ENCODE measurements around the gene IGF1R. TPM values are rescaled to one million over a fixed set of nuclear protein-coding genes. Genes with fewer than 3 reads are reported as not detected.

IGF1R gene
- total RNA-seq, 4 donors from 2014 or later, result 49.4 to 239 (median 109) TPM

GRCh38 chr15:98648654-98649471 is 524 bp downstream of the IGF1R start:
- peak overlapping the region; percentile 62 to 90 (median 80) for H3K4me3 ChIP-seq
- TF ChIP-seq EP300 (IDR thresholded peaks at IDR 0.05; ENCODE audit: low read depth) (no peak), POLR2AphosphoS5 (IDR thresholded peaks at IDR 0.05) (peak in 1 of 3 donors; percentile 7)
- WGBS, 2 donors (ENCODE audit: low coverage in 1 of 2), result 1% methylated on average over 73 of the region's 121 CpGs; no CpG with 5 or more reads in 1 of the 2 donors
- H3K9me3 ChIP-seq, result no peaks in the 10 kb centered on the region
- DNase-seq, result peak; percentile 49
- H3K27ac ChIP-seq, result peak overlapping the region; percentile 95 to 98 (median 96)
- in situ Hi-C loops (cut with MboI; ENCODE audit: low pct_ligation_motif_present in 1 of 4, low pct_unique_long_range_greater_than_20kb in 1 of 4, low sequenced_read_pairs in 3 of 4), result loop anchor here in 2 of 4 donors (10.0 to 25.0 kb wide), 2 partner anchors 134 to 413 kb away; no protein-coding TSS in a partner anchor
- peaks cover 7 to 36% (median 12%) of the 10 kb centered on the region in 4 donors for H3K4me1 ChIP-seq
- H3K27me3 ChIP-seq, result peaks cover 15% of the 10 kb centered on the region
- intact Hi-C loops (cut with DNase I; ENCODE audit: low total_unique reads), result loop anchor here (10.0 kb wide), 2 partner anchors 84 to 406 kb away; no protein-coding TSS in a partner anchor
- no peaks in the 10 kb centered on the region for H3K36me3 ChIP-seq

- DNase-seq, result peak; percentile 52
- Histone ChIP-seq H3K4me3 (peak overlapping the region; percentile 62 to 90 (median 80)), H3K9me3 (no peaks in the 10 kb centered on the region), H3K27ac (peak overlapping the region; percentile 95 to 98 (median 96)), H3K27me3 (peaks cover 14% of the 10 kb centered on the region), H3K36me3 (no peaks in the 10 kb centered on the region), H3K4me1 (peaks cover 7 to 37% (median 12%) of the 10 kb centered on the region in 4 donors)
- no peak for TF ChIP-seq POLR2AphosphoS5 (IDR thresholded peaks at IDR 0.05)
- peak; percentile 28 to 51 (median 35) for TF ChIP-seq CTCF (IDR thresholded peaks at IDR 0.05)
- TF ChIP-seq POLR2A (IDR thresholded peaks at IDR 0.05), result no peak
- no peak for TF ChIP-seq EP300 (IDR thresholded peaks at IDR 0.05; ENCODE audit: low read depth)
- in situ Hi-C loops (cut with MboI; ENCODE audit: low pct_ligation_motif_present in 1 of 4, low pct_unique_long_range_greater_than_20kb in 1 of 4, low sequenced_read_pairs in 3 of 4) (loop anchor here in 3 of 4 donors (10.0 to 25.0 kb wide), 2 partner anchors 135 to 413 kb away; no protein-coding TSS in a partner anchor), intact Hi-C loops (cut with DNase I; ENCODE audit: low total_unique reads) (loop anchor here (10.0 kb wide), 2 partner anchors 85 to 405 kb away; no protein-coding TSS in a partner anchor)
- 0 to 4% methylated on average over 2 to 57 of the region's 94 CpGs for WGBS, 2 donors (ENCODE audit: low coverage in 1 of 2)
These were observed 1.4 kb downstream of the IGF1R start for GRCh38 chr15:98649472-98650416.

GRCh38 chr15:98650417-98651035 is 2.2 kb downstream of the IGF1R start:
- TF ChIP-seq POLR2A (IDR thresholded peaks at IDR 0.05) (peak; percentile 21), CTCF (IDR thresholded peaks at IDR 0.05) (no peak), POLR2AphosphoS5 (IDR thresholded peaks at IDR 0.05) (peak in 1 of 3 donors; percentile 4), EP300 (IDR thresholded peaks at IDR 0.05; ENCODE audit: low read depth) (no peak)
- DNase-seq, result peak; percentile 30
- intact Hi-C loops (cut with DNase I; ENCODE audit: low total_unique reads), result no loop called here

GRCh38 chr15:98651036-98651481 is 2.7 kb downstream of the IGF1R start:
- WGBS, 2 donors (ENCODE audit: low coverage in 1 of 2), result 1 to 7% methylated on average over 24 to 28 of the region's 28 CpGs
- TF ChIP-seq POLR2AphosphoS5 (IDR thresholded peaks at IDR 0.05) (peak in 1 of 3 donors; percentile 25), POLR2A (IDR thresholded peaks at IDR 0.05) (no peak)
- peak overlapping the region; percentile 95 to 98 (median 96) for H3K27ac ChIP-seq
- H3K36me3 ChIP-seq, result no peaks in the 10 kb centered on the region
- in situ Hi-C loops (cut with MboI; ENCODE audit: low pct_ligation_motif_present in 1 of 4, low pct_unique_long_range_greater_than_20kb in 1 of 4, low sequenced_read_pairs in 3 of 4) (loop anchor here in 2 of 4 donors (10.0 to 25.0 kb wide), 2 partner anchors 136 to 411 kb away; no protein-coding TSS in a partner anchor), intact Hi-C loops (cut with DNase I; ENCODE audit: low total_unique reads) (no loop called here)
- peak overlapping the region; percentile 62 to 90 (median 80) for H3K4me3 ChIP-seq
- peak; percentile 16 for DNase-seq
- H3K9me3 ChIP-seq, result no peaks in the 10 kb centered on the region
- peaks cover 7 to 44% (median 12%) of the 10 kb centered on the region in 4 donors for H3K4me1 ChIP-seq
- peaks cover 8% of the 10 kb centered on the region for H3K27me3 ChIP-seq

More at GRCh38 chr15:98650417-98651035, 2.2 kb downstream of the IGF1R start:
- Histone ChIP-seq H3K4me1 (peaks cover 7 to 44% (median 12%) of the 10 kb centered on the region in 4 donors), H3K27me3 (peaks cover 8% of the 10 kb centered on the region), H3K27ac (peak overlapping the region; percentile 95 to 98 (median 96)), H3K9me3 (no peaks in the 10 kb centered on the region), H3K36me3 (no peaks in the 10 kb centered on the region), H3K4me3 (peak overlapping the region; percentile 62 to 90 (median 80))
- in situ Hi-C loops (cut with MboI; ENCODE audit: low pct_ligation_motif_present in 1 of 4, low pct_unique_long_range_greater_than_20kb in 1 of 4, low sequenced_read_pairs in 3 of 4), result loop anchor here in 2 of 4 donors (10.0 to 25.0 kb wide), 2 partner anchors 136 to 412 kb away; no protein-coding TSS in a partner anchor
- 0 to 4% methylated on average over 1 to 36 of the region's 51 CpGs for WGBS, 2 donors (ENCODE audit: low coverage in 1 of 2)

Data from transverse colon (tissue), 4 donors.